Measurements from ENCODE around the gene UFSP1.
A peak's percentile ranks its signal among the peaks of the same experiment; 100 is the strongest.

UFSP1 gene

DNA sequence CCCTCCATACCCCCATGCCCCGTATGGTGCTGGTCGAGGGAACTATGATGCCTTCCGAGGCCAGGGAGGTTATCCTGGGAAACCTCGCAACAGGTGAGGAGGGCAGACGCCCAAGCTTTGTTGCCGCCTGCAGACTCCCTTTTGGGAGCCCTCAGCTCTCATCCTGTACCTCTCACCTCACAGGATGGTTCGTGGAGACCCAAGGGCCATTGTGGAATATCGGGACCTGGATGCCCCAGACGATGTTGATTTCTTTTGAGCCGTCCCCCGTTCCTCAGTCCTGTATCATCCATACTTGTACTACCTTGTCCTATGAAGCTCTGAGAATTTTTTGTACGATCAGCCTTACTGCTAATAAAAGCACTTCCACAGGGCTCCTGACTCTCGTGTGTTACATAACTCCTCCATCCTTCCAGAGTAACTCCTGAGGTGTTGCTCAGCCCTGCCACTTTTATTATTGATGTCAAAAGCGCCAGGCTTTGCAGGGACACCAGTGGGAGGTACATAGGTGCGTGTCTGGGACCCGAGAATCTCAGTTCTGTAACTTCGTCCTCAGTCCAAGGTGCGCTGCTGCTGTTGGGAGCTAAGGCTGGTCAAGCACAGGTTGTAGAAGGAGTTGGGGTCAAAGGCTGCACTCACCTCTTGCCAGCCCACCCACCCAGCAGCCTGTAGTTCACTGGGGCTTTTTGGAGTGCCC lies 1.1 kb downstream of the UFSP1 start:
- Histone ChIP-seq H3K9me3 (ENCODE audit: control insufficient read depth, low read length) (no peaks in the 10 kb centered on the region), H3K27me3 (replicated peaks; ENCODE audit: control insufficient read depth, insufficient read depth, low read length, poor library complexity, severe bottlenecking) (peaks cover 11% of the 10 kb centered on the region), H3K4me3 (ENCODE audit: insufficient read depth, low read depth, low read length, poor library complexity, severe bottlenecking) (peak overlapping the region; percentile 60), H3K4me1 (ENCODE audit: control insufficient read depth, insufficient read depth, low read length, poor library complexity, severe bottlenecking) (peaks cover 36% of the 10 kb centered on the region), H3K27ac (ENCODE audit: insufficient read depth, low read length, poor library complexity, severe bottlenecking) (peak overlapping the region; percentile 66), H3K36me3 (ENCODE audit: control insufficient read depth, insufficient read depth, low read length) (peaks cover 39% of the 10 kb centered on the region)
- no peak for DNase-seq

DNA sequence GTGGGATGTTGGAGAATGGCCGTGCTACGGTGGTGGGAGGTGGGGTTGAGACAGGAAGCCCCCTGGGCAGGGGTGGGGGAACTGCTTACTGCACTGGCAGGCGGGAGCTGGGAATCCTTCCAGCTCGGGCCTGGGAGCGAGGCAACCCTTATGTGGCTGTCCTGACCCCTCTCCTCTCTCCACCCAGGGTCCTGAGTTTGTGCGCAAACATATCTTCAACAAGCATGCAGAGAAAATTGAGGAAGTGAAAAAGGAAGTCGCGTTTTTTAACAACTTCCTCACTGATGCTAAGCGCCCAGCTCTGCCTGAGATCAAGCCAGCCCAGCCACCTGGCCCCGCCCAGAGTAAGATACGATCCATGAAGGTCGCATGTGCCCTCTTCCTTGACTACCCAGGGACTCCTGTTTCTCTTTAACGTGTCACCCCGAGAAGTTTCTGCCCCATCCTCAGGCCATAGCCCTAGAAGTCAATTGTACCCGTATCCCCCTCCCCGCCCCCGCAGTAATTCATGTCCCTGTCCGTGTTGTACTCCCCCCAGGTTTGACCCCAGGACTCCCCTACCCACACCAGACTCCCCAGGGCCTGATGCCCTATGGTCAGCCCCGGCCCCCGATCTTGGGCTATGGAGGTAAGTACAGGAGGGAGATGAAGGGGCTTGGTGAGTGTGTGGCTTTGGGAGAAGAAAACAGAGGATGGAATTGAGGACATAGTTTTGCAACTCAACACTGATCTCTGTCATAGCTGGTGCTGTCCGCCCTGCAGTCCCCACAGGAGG lies 1.8 kb downstream of the UFSP1 start:
- Histone ChIP-seq H3K36me3 (ENCODE audit: control insufficient read depth, insufficient read depth, low read length) (peaks cover 46% of the 10 kb centered on the region), H3K4me1 (ENCODE audit: control insufficient read depth, insufficient read depth, low read length, poor library complexity, severe bottlenecking) (peaks cover 36% of the 10 kb centered on the region), H3K27ac (ENCODE audit: insufficient read depth, low read length, poor library complexity, severe bottlenecking) (peak overlapping the region; percentile 70), H3K27me3 (replicated peaks; ENCODE audit: control insufficient read depth, insufficient read depth, low read length, poor library complexity, severe bottlenecking) (peaks cover 11% of the 10 kb centered on the region), H3K4me3 (ENCODE audit: insufficient read depth, low read depth, low read length, poor library complexity, severe bottlenecking) (no peak overlapping the region), H3K9me3 (ENCODE audit: control insufficient read depth, low read length) (no peaks in the 10 kb centered on the region)
- peak; percentile 36 to 54 (median 53) for DNase-seq

DNA sequence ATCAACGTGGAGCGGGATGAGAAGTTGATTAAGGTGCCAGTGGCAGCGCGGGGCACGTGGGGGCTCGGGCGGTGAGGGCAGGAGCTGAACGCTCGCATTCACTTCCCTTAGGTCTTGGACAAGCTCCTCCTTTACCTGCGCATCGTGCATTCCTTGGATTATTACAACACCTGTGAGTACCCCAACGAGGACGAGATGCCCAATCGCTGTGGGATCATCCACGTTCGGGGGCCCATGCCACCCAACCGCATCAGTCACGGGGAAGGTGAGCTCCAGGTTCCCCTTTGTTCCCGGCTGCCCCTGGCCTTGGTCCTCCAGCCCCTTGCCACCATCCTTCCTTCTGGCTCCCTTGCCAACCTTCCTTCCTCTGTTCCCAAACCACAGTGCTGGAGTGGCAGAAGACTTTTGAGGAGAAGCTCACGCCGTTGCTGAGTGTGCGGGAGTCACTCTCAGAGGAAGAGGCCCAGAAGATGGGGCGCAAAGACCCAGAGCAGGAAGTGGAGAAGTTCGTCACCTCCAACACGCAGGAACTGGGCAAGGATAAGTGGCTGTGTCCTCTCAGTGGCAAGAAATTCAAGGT lies 2.5 kb downstream of the UFSP1 start:
- peaks cover 36% of the 10 kb centered on the region for H3K4me1 ChIP-seq (ENCODE audit: control insufficient read depth, insufficient read depth, low read length, poor library complexity, severe bottlenecking)
- no peaks in the 10 kb centered on the region for H3K9me3 ChIP-seq (ENCODE audit: control insufficient read depth, low read length)
- H3K4me3 ChIP-seq (ENCODE audit: insufficient read depth, low read depth, low read length, poor library complexity, severe bottlenecking), result no peak overlapping the region
- H3K27ac ChIP-seq (ENCODE audit: insufficient read depth, low read length, poor library complexity, severe bottlenecking), result peak overlapping the region; percentile 70
- no peak for DNase-seq
- peaks cover 53% of the 10 kb centered on the region for H3K36me3 ChIP-seq (ENCODE audit: control insufficient read depth, insufficient read depth, low read length)
- H3K27me3 ChIP-seq (replicated peaks; ENCODE audit: control insufficient read depth, insufficient read depth, low read length, poor library complexity, severe bottlenecking), result peaks cover 8% of the 10 kb centered on the region

DNA sequence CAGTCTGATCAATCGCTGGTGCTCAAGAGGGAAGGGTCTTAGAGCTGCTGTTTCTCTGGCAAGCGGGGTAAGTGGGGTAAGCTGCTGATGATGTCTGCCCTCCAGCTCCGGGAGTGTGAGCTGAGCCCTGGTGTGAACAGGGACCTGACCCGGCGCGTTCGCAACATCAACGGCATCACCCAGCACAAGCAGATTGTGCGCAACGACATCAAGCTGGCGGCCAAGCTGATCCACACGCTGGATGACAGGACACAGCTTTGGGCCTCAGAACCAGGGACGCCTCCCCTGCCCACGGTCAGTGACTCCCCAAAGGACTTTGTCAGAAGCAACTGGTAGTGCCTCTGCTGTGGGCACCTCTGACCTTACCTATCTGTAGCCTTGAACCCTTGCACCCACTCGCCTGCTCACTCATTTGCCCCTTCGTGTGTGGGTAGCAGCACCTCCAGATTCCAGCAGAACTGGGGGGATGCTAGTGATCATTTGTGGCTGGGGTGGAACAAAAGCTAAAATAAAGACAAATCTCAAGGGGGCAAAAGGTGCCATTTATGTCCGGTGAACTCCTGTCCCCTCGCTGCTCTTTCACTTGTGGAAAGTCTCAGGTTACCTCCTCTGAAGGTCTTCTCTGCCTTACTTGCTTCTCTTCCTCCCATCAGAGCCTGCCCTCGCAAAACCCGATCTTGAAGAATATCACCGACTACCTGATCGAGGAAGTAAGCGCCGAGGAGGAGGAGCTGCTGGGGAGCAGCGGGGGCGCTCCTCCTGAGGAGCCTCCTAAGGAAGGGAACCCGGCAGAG lies 3.2 kb downstream of the UFSP1 start:
- Histone ChIP-seq H3K9me3 (ENCODE audit: control insufficient read depth, low read length) (no peaks in the 10 kb centered on the region), H3K36me3 (ENCODE audit: control insufficient read depth, insufficient read depth, low read length) (peaks cover 60% of the 10 kb centered on the region), H3K27ac (ENCODE audit: insufficient read depth, low read length, poor library complexity, severe bottlenecking) (no peak overlapping the region), H3K27me3 (replicated peaks; ENCODE audit: control insufficient read depth, insufficient read depth, low read length, poor library complexity, severe bottlenecking) (peaks cover 8% of the 10 kb centered on the region), H3K4me3 (ENCODE audit: insufficient read depth, low read depth, low read length, poor library complexity, severe bottlenecking) (no peak overlapping the region), H3K4me1 (ENCODE audit: control insufficient read depth, insufficient read depth, low read length, poor library complexity, severe bottlenecking) (peaks cover 36% of the 10 kb centered on the region)
- DNase-seq, result no peak

DNA sequence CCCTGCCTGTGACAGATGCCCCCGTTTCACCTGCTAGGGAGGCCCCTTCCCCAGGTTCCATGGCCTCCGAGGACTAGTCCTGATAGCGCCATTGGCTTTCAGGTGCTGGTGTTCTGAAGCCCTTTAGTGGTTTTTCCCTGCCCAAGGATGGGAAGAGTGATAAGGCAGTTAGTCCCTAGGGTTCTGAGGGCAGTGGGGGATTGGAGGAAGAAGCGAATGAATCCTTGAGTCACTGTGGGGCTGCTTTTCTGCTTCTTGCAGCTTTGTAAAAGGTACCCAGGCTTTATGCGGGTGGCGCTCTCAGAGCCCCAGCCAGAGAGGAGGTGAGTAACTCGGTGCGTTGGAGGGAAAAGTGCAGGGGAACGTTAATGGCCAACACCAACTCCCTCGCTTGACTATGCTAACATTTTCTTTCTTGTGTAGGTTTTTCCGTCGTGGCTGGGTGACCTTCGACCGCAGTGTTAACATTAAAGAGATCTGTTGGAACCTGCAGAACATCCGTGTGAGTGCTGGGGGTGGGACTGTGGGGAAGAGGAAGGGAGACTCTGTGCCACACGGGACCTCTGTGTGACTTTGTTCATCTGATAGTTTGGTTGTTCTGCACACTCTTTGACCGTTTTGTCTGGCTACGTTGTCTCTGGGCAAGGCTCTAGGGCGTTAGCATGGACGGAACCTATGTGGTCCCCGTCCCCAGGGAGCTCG lies 3.9 kb downstream of the UFSP1 start:
- Histone ChIP-seq H3K27me3 (replicated peaks; ENCODE audit: control insufficient read depth, insufficient read depth, low read length, poor library complexity, severe bottlenecking) (peaks cover under 1% of the 10 kb centered on the region), H3K27ac (ENCODE audit: insufficient read depth, low read length, poor library complexity, severe bottlenecking) (peak overlapping the region; percentile 35), H3K9me3 (ENCODE audit: control insufficient read depth, low read length) (no peaks in the 10 kb centered on the region), H3K36me3 (ENCODE audit: control insufficient read depth, insufficient read depth, low read length) (peaks cover 67% of the 10 kb centered on the region), H3K4me1 (ENCODE audit: control insufficient read depth, insufficient read depth, low read length, poor library complexity, severe bottlenecking) (peaks cover 30% of the 10 kb centered on the region), H3K4me3 (ENCODE audit: insufficient read depth, low read depth, low read length, poor library complexity, severe bottlenecking) (no peak overlapping the region)
- DNase-seq, result no peak

DNA sequence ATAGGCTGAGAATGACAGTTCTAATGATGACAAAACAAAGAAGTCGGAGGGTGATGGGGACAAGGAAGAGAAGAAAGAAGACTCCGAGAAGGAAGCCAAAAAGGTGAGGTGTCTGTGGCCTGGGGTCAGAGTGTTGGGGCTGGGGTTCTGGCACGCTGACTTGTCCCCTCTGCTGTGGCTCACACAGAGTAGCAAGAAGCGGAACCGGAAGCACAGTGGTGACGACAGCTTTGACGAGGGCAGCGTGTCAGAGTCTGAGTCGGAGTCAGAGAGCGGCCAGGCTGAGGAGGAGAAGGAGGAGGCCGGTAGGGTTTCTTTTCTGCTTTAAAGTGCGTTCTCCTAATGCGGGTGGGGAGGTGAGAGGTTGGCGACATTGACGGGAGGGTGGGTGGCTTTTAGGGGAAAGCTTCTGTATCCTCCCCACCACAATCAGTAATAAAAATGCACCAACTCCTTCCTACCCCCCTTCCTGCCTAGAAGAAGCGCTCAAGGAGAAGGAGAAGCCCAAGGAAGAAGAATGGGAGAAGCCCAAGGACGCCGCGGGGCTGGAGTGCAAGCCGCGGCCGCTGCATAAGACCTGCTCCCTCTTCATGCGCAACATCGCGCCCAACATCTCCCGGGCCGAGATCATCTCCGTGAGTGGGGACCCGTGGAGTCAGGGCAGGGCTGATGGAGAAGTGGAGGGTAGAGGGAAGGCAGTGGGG lies 4.6 kb downstream of the UFSP1 start:
- no peaks in the 10 kb centered on the region for H3K9me3 ChIP-seq (ENCODE audit: control insufficient read depth, low read length)
- H3K27ac ChIP-seq (ENCODE audit: insufficient read depth, low read length, poor library complexity, severe bottlenecking), result peak overlapping the region; percentile 35
- peaks cover 69% of the 10 kb centered on the region for H3K36me3 ChIP-seq (ENCODE audit: control insufficient read depth, insufficient read depth, low read length)
- DNase-seq, result peak; percentile 44 to 59 (median 46)
- H3K27me3 ChIP-seq (replicated peaks; ENCODE audit: control insufficient read depth, insufficient read depth, low read length, poor library complexity, severe bottlenecking), result no peaks in the 10 kb centered on the region
- no peak overlapping the region for H3K4me3 ChIP-seq (ENCODE audit: insufficient read depth, low read depth, low read length, poor library complexity, severe bottlenecking)
- peaks cover 24% of the 10 kb centered on the region for H3K4me1 ChIP-seq (ENCODE audit: control insufficient read depth, insufficient read depth, low read length, poor library complexity, severe bottlenecking)

DNA sequence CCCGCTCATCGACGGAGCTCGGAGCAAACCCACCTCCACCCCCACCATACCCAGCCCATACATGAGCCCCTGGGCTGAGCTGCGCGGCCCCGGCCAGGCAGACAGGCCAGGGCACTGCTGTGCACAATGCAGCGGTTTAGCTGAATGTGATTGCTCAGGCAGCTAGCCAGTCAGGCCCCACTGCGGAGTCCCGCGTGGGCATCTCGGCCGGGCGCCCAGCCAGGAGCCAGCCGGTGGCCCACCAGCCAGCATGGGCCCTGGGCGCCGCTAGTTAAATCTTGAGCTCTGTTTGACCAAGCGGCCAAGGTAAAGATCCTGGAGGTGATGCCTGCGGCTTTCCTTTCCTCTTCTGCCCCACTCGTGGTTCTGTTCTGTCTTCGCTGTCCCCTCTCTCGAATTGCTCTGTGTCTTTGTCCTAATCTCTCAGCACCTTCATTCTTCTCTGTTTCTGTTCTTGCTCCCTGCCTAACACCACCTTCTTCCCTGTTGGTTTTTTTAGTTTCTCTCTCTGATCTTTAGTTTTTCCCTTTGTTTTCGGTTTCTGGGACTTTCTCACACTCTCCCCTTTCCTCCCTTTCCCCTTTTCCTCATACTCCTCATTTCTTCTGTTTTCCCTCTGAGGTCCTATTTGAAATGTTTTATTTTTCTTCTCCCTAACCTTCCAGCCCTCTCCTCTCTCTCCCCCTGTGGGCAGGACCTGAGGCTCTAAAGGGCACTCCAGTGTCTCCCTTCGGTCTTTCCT lies 6.6 kb downstream of the UFSP1 start:
- no peak overlapping the region for H3K4me3 ChIP-seq (ENCODE audit: insufficient read depth, low read depth, low read length, poor library complexity, severe bottlenecking)
- peaks cover 10% of the 10 kb centered on the region for H3K4me1 ChIP-seq (ENCODE audit: control insufficient read depth, insufficient read depth, low read length, poor library complexity, severe bottlenecking)
- H3K27me3 ChIP-seq (replicated peaks; ENCODE audit: control insufficient read depth, insufficient read depth, low read length, poor library complexity, severe bottlenecking), result no peaks in the 10 kb centered on the region
- no peak overlapping the region for H3K27ac ChIP-seq (ENCODE audit: insufficient read depth, low read length, poor library complexity, severe bottlenecking)
- peaks cover 73% of the 10 kb centered on the region for H3K36me3 ChIP-seq (ENCODE audit: control insufficient read depth, insufficient read depth, low read length)
- no peak for DNase-seq
- H3K9me3 ChIP-seq (ENCODE audit: control insufficient read depth, low read length), result no peaks in the 10 kb centered on the region

DNA sequence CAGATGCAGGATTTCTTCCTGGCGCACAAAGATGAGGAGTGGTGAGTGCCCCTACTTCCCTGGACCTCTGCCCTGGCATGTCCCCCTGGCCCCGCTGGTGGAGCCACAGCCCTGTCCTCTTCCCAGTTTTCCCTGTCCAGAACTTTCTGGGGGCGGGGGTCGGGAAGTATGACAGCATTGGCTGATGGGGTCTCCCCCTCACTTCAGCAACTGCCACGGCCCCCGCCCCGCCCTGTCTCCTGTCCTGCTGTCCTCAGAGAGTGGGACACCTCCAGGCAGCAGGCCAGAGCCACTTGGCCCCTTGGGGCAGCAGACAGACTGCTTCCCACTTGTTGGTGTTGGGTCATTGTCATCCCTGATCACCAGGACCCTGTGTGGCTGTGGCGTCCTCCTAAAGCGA lies 7.3 kb downstream of the UFSP1 start:
- no peak for DNase-seq
- Histone ChIP-seq H3K4me1 (ENCODE audit: control insufficient read depth, insufficient read depth, low read length, poor library complexity, severe bottlenecking) (peaks cover 3% of the 10 kb centered on the region), H3K27me3 (replicated peaks; ENCODE audit: control insufficient read depth, insufficient read depth, low read length, poor library complexity, severe bottlenecking) (no peaks in the 10 kb centered on the region), H3K36me3 (ENCODE audit: control insufficient read depth, insufficient read depth, low read length) (peaks cover 71% of the 10 kb centered on the region), H3K4me3 (ENCODE audit: insufficient read depth, low read depth, low read length, poor library complexity, severe bottlenecking) (no peak overlapping the region), H3K9me3 (ENCODE audit: control insufficient read depth, low read length) (no peaks in the 10 kb centered on the region), H3K27ac (ENCODE audit: insufficient read depth, low read length, poor library complexity, severe bottlenecking) (no peak overlapping the region)

All from effector memory CD4-positive, alpha-beta T cell (primary cell).